Right lobe of liver (tissue), 4 donors: ENCODE measurements around the gene C9orf152.

Experiments used
- CTCF ChIP-seq, 4 donors: fragments of 200-600 bp in 3 of 4; fragments of 450-650 bp in 1 of 4; IDR thresholded peaks; one replicate each; pipeline versions ENCODE4 v1.5.1 to v1.8.0; 2016 to 2022; ENCODE audit warnings: antibody characterized with exemption in 4 of 4, mild to moderate bottlenecking in 2 of 4
- POLR2A ChIP-seq: fragments of 450-650 bp; IDR thresholded peaks from one replicate; pipeline ENCODE4 v1.6.1; 2017; ENCODE audit warnings: antibody characterized with exemption, mild to moderate bottlenecking
- donor health status: DM: no; HTN: no; CAD: no.
- donor health status: DM: no; HTN: no; CAD: no.
- donor health status: DM: no; HTN: yes; CAD: no.

GRCh38 chr9:110255463-110256379, 47.8 kb upstream of the C9orf152 start:
- no peak for TF ChIP-seq CTCF (IDR thresholded peaks at IDR 0.05)
- TF ChIP-seq POLR2A, result peak; percentile 52
